Activated CD4-positive, alpha-beta T cell treated with anti-CD3 and anti-CD28 coated beads, Interleukin-2, amount 50 U/mL, for 48 hours (primary cell): Measurements from ENCODE around the gene TRABD2A.
"Not testable (repeated sequence)": the region's sequence is repeated elsewhere in the genome, so short reads cannot be mapped to it uniquely, and the experiment has no call there.

ENCODE experiments used
- DNase-seq, 2 experiments: peaks; one replicate each; pipeline ENCODE4 v3.0.0-alpha.2; 2020

TRABD2A gene

GRCh38 chr2:84879584-84880394 is 1.1 kb downstream of the TRABD2A start:
- peak in 1 of 2 experiments; percentile 51 for DNase-seq

- DNase-seq: no peak
Observed at GRCh38 chr2:84878896-84879583, 1.8 kb downstream of the TRABD2A start.

- DNase-seq: no peak
Observed at GRCh38 chr2:84878459-84878858, 2.4 kb downstream of the TRABD2A start.

GRCh38 chr2:84876369-84876768 is 4.5 kb downstream of the TRABD2A start:
- no peak for DNase-seq

GRCh38 chr2:84875619-84876018 is 5.3 kb downstream of the TRABD2A start:
- DNase-seq: not testable (repeated sequence)

GRCh38 chr2:84875213-84875560 is 5.7 kb downstream of the TRABD2A start:
- DNase-seq: no peak

GRCh38 chr2:84874381-84875212 is 6.3 kb downstream of the TRABD2A start:
- DNase-seq: peak in 1 of 2 experiments; percentile 23

GRCh38 chr2:84873350-84873749 is 7.5 kb downstream of the TRABD2A start:
- DNase-seq: peak in 1 of 2 experiments; percentile 2

GRCh38 chr2:84872691-84873090 is 8.2 kb downstream of the TRABD2A start:
- peak in 1 of 2 experiments; percentile 2 for DNase-seq

GRCh38 chr2:84870306-84870705 is 10.6 kb downstream of the TRABD2A start:
- peak in 1 of 2 experiments; percentile 4 for DNase-seq

- not testable (repeated sequence) for DNase-seq
Observed at GRCh38 chr2:84868327-84868726, 12.6 kb downstream of the TRABD2A start.

- no peak for DNase-seq
Observed at GRCh38 chr2:84866122-84866521, 14.8 kb downstream of the TRABD2A start.

- DNase-seq: no peak
Observed at GRCh38 chr2:84865181-84865783, 15.6 kb downstream of the TRABD2A start.

GRCh38 chr2:84862006-84862405 is 18.9 kb downstream of the TRABD2A start:
- peak in 1 of 2 experiments; percentile 3 for DNase-seq

- no peak for DNase-seq
Observed at GRCh38 chr2:84861539-84861938, 19.3 kb downstream of the TRABD2A start.

GRCh38 chr2:84858937-84859336 is 21.9 kb downstream of the TRABD2A start:
- no peak for DNase-seq

GRCh38 chr2:84858123-84858522 is 22.8 kb downstream of the TRABD2A start:
- no peak for DNase-seq

- DNase-seq: no peak
Observed at GRCh38 chr2:84857566-84857965, 23.3 kb downstream of the TRABD2A start.

- DNase-seq: peak in 1 of 2 experiments; percentile 55
Observed at GRCh38 chr2:84856787-84857186, 24.1 kb downstream of the TRABD2A start.

GRCh38 chr2:84855731-84856130 is 25.2 kb downstream of the TRABD2A start:
- peak in 1 of 2 experiments; percentile 17 for DNase-seq

GRCh38 chr2:84854850-84855249 is 26.0 kb downstream of the TRABD2A start:
- DNase-seq: peak in 1 of 2 experiments; percentile 4

GRCh38 chr2:84851876-84852275 is 29.0 kb downstream of the TRABD2A start:
- DNase-seq: no peak

GRCh38 chr2:84850471-84850870 is 30.4 kb downstream of the TRABD2A start:
- DNase-seq: no peak
